Upper lobe of left lung (tissue), 6 donors: ENCODE measurements around the gene CNTRL. TPM values are rescaled to one million over a fixed set of nuclear protein-coding genes. Genes with fewer than 3 reads are reported as not detected.
A peak's percentile ranks its signal among the peaks of the same experiment; 100 is the strongest.

Experiments used
- ATAC-seq, 2 donors: fragments of 200-7000 bp; cut with Tn5 transposase; one replicate each; pipeline ENCODE4 v1.9.1; 2022; ENCODE audit warnings: mild to moderate bottlenecking in 2 of 2, moderate library complexity in 2 of 2; ENCODE audit not compliant: low FRiP score in 2 of 2
- DNase-seq, 2 donors: peaks; one replicate each; pipeline ENCODE4 v3.0.0-alpha.2; 2019 to 2020
- H3K27ac ChIP-seq, 4 donors: fragments of 200-600 bp; sonication (generic); one replicate each; pipeline ENCODE4 v1.5.1; 2016 to 2019
- H3K27me3 ChIP-seq, 4 donors: fragments of 200-600 bp; sonication (generic); one replicate each; pipeline ENCODE4 v1.5.1; 2017 to 2019
- H3K36me3 ChIP-seq, 4 donors: fragments of 200-600 bp; sonication (generic); one replicate each; pipeline ENCODE4 v1.5.1; 2016 to 2019
- H3K4me1 ChIP-seq, 4 donors: fragments of 200-600 bp; sonication (generic); one replicate each; pipeline ENCODE4 v1.5.1; 2018 to 2019
- H3K4me3 ChIP-seq, 4 donors: fragments of 200-600 bp; sonication (generic); one replicate each; pipeline ENCODE4 v1.5.1; 2017 to 2019; ENCODE audit warnings: mild to moderate bottlenecking in 2 of 4, moderate library complexity in 1 of 4
- H3K9me3 ChIP-seq, 4 donors: fragments of 200-600 bp; sonication (generic); one replicate each; pipeline ENCODE4 v1.5.1; 2018 to 2019
- EP300 ChIP-seq, 4 donors: sonication (generic); formaldehyde crosslinking; IDR thresholded peaks; one replicate each; pipeline ENCODE4 v1.5.1; 2017; ENCODE audit warnings: antibody characterized with exemption in 4 of 4, control low read depth in 2 of 4
- POLR2A ChIP-seq, 4 donors: fragments of 450-650 bp; IDR thresholded peaks; one replicate each; pipeline ENCODE4 v1.5.1; 2016 to 2017; ENCODE audit warnings: antibody characterized with exemption in 4 of 4, mild to moderate bottlenecking in 2 of 4
- POLR2AphosphoS5 ChIP-seq, 2 donors: sonication (generic); formaldehyde crosslinking; IDR thresholded peaks; one replicate each; pipeline ENCODE4 v1.5.1; 2017; ENCODE audit warnings: antibody characterized with exemption in 2 of 2
- WGBS, 2 donors: methylation state at CpG; one replicate each; pipeline ENCODE4 v1.1.5; 2017 to 2018; 5-methylcytosine and 5-hydroxymethylcytosine counted together
- total RNA-seq, 6 donors: library from RNA; depleted of rRNA in 4 of 6; stranded (reverse); fragments of >200 nt in 4 of 6; gene quantifications; one replicate each; pipeline versions ENCODE4 v1.1.0 to v1.2.1, GENCODE V29; 2016 to 2021
- TF ChIP-seq, protein P1 (sequence below), 6 experiments: fragments of 450-650 bp in 4 of 6; fragments of 200-600 bp in 2 of 6; sonication (generic) in 2 of 6; IDR thresholded peaks; one replicate each; pipeline ENCODE4 v1.5.1; 2016 to 2019; ENCODE audit warnings: antibody characterized with exemption in 6 of 6
- donor health status: DM: no; HTN: no; CAD: no; lungs with moderate emphysema.
- donor health status: DM: no; HTN: yes; CAD: no; lungs with severe emphysema.

The CNTRL gene
- total RNA-seq, 6 donors from 2014 or later, result 16.1 to 52.4 (median 20.4) TPM

DNA sequence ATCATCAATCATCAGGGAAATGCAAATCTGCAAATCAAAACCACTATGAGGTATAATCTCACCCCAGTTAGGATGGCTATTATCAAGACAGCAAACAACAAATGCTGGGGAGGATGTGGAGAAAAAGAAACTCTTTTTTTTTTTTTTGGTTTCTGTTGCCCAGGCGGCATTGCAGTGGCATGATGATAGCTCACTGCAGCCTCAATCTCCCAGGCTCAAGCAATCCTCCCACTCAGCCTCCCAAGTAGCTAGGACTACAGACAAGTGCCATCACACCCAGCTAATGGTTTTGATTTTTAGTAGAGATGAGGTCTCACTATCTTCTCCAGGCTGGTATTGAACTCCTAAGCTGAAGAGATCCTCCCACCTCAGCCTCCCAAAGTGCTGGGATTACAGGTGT is 5.4 kb upstream of the CNTRL start:
- H3K4me1 ChIP-seq, result peaks cover 14 to 18% (median 16%) of the 10 kb centered on the region in 4 donors
- H3K9me3 ChIP-seq, result no peaks in the 10 kb centered on the region
- DNase-seq (no peak), ATAC-seq (no peak)
- no peaks in the 10 kb centered on the region for H3K36me3 ChIP-seq
- no peak overlapping the region for H3K27ac ChIP-seq
- H3K27me3 ChIP-seq, result no peaks in the 10 kb centered on the region
- no peak for TF ChIP-seq EP300 (IDR thresholded peaks at IDR 0.05)
- TF ChIP-seq POLR2A (IDR thresholded peaks at IDR 0.05), result no peak
- TF ChIP-seq POLR2AphosphoS5 (IDR thresholded peaks at IDR 0.05), result no peak
- TF ChIP-seq, protein P1, sequence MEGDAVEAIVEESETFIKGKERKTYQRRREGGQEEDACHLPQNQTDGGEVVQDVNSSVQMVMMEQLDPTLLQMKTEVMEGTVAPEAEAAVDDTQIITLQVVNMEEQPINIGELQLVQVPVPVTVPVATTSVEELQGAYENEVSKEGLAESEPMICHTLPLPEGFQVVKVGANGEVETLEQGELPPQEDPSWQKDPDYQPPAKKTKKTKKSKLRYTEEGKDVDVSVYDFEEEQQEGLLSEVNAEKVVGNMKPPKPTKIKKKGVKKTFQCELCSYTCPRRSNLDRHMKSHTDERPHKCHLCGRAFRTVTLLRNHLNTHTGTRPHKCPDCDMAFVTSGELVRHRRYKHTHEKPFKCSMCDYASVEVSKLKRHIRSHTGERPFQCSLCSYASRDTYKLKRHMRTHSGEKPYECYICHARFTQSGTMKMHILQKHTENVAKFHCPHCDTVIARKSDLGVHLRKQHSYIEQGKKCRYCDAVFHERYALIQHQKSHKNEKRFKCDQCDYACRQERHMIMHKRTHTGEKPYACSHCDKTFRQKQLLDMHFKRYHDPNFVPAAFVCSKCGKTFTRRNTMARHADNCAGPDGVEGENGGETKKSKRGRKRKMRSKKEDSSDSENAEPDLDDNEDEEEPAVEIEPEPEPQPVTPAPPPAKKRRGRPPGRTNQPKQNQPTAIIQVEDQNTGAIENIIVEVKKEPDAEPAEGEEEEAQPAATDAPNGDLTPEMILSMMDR (IDR thresholded peaks at IDR 0.05), result no peak
- WGBS, 2 donors, result 83 to 85% methylated on average over 1 of the region's 1 CpG
- H3K4me3 ChIP-seq, result no peak overlapping the region

DNA sequence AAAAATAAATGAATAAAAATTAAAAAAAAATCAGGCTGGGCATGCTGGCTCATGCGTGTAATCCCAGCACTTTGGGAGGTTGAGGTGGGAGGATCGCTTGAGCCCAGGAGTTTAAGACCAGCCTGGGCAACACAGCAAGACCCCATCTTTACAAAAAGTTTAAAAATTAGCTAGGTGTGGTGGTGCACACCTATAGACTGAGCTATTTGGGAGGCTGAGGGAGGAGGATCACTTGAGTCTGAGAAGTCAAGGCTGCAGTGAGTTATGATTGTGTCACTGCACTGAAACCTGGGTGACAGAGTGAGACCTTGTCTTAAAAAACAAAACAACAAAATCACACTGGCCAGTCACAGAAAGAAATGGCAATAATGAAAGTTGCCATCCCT is 3.4 kb upstream of the CNTRL start:
- Histone ChIP-seq H3K4me3 (peak overlapping the region in 3 of 4 donors; percentile 31 to 82 (median 81)), H3K4me1 (peaks cover 20 to 25% (median 22%) of the 10 kb centered on the region in 4 donors)
- 88 to 92% methylated on average over 2 of the region's 2 CpGs for WGBS, 2 donors

DNA sequence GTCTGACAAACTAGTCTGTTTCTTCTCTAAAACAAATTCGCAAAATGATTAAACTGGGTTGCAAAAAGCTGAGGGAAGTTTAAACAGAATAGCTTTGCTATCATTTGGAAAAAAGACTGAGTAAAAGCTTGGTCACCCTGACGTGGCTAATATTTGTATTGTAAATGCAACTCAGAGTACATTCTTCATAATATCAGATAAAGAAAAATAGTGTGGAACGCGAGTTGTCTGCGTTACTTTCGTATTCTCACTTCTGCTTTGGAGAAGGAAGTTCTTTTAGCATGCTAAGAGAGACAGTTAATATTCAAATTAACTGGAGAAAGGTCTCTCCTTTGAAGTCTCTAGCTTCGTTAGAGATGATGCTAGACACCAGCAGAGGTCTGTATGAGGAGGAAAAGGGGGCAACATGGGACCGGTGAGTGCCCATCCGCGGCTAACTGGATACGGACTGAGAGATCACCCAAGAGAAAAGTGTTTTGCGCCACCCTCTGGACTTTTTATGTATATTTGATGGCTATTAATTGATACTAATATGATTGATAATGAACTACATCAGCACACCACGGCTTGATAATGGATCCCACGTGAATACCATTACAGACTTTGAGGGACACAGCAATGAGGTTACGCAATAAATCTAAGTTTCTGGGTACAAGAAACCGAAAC is 2.9 kb upstream of the CNTRL start:
- TF ChIP-seq EP300 (IDR thresholded peaks at IDR 0.05), result no peak
- no peak for TF ChIP-seq POLR2AphosphoS5 (IDR thresholded peaks at IDR 0.05)
- TF ChIP-seq, protein P1 (IDR thresholded peaks at IDR 0.05), result peak in 2 of 6 experiments; percentile 14 to 30
- no peak for TF ChIP-seq POLR2A (IDR thresholded peaks at IDR 0.05)
- Histone ChIP-seq H3K4me3 (peak overlapping the region in 3 of 4 donors; percentile 31 to 82 (median 81)), H3K36me3 (no peaks in the 10 kb centered on the region), H3K27ac (peak overlapping the region; percentile 88 to 95 (median 90)), H3K9me3 (no peaks in the 10 kb centered on the region), H3K27me3 (no peaks in the 10 kb centered on the region), H3K4me1 (peaks cover 20 to 25% (median 22%) of the 10 kb centered on the region in 4 donors)
- 18 to 33% methylated on average over 16 of the region's 16 CpGs for WGBS, 2 donors
- peak in 1 of 2 donors; percentile 39 for DNase-seq
- ATAC-seq, result peak in 1 of 2 donors; percentile 6

More for the DNA sequence above, 3.4 kb upstream of the CNTRL start:
- H3K36me3 ChIP-seq, result no peaks in the 10 kb centered on the region
- H3K27ac ChIP-seq, result peak overlapping the region; percentile 88 to 95 (median 90)
- ATAC-seq (no peak), DNase-seq (no peak)
- no peaks in the 10 kb centered on the region for H3K9me3 ChIP-seq
- H3K27me3 ChIP-seq, result no peaks in the 10 kb centered on the region
- TF ChIP-seq EP300 (IDR thresholded peaks at IDR 0.05), result no peak
- TF ChIP-seq, protein P1 (IDR thresholded peaks at IDR 0.05), result no peak
- no peak for TF ChIP-seq POLR2AphosphoS5 (IDR thresholded peaks at IDR 0.05)
- no peak for TF ChIP-seq POLR2A (IDR thresholded peaks at IDR 0.05)

DNA sequence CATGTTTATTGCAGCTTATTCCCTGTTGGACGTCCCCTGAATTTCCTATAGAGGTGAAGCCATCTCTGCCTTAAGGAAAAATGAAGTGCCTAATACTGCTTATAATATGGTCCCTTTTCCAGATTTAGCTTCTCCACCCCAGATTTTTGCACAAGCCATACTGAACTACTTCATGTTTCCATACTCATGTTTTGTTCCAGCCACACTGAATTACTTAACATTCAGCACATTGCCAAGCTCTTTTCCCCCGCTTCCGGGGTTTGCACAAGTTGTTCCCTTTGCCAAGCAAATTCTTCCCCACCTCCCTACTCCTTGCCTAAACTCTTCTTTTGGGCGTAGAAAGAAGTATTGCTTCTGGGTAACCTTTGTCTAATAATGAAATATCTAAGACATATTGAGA is 1.7 kb upstream of the CNTRL start:
- peaks cover 20 to 25% (median 22%) of the 10 kb centered on the region in 4 donors for H3K4me1 ChIP-seq
- TF ChIP-seq, protein P1 (IDR thresholded peaks at IDR 0.05), result no peak
- TF ChIP-seq POLR2AphosphoS5 (IDR thresholded peaks at IDR 0.05) (peak; percentile 32 to 51), EP300 (IDR thresholded peaks at IDR 0.05) (peak in 1 of 4 donors; percentile 12), POLR2A (IDR thresholded peaks at IDR 0.05) (peak in 1 of 4 donors; percentile 15)
- peak in 1 of 2 donors; percentile 83 for DNase-seq
- H3K27ac ChIP-seq, result peak overlapping the region; percentile 88 to 95 (median 90)
- 34 to 47% methylated on average over 4 of the region's 4 CpGs for WGBS, 2 donors
- H3K4me3 ChIP-seq, result peak overlapping the region in 2 of 4 donors; percentile 81 to 82
- no peaks in the 10 kb centered on the region for H3K9me3 ChIP-seq
- ATAC-seq, result peak; percentile 28 to 62
- no peaks in the 10 kb centered on the region for H3K36me3 ChIP-seq
- no peaks in the 10 kb centered on the region for H3K27me3 ChIP-seq
